Thyroid gland (tissue), 4 donors: ENCODE data around the gene RNF166. TPM values are rescaled to one million over a fixed set of nuclear protein-coding genes. Genes with fewer than 3 reads are reported as not detected.

ENCODE experiments used
- DNase-seq, 2 donors: peaks; one replicate each; pipeline ENCODE4 v3.0.0-alpha.2; 2019
- H3K27ac ChIP-seq, 3 donors: fragments of 200-600 bp; sonication (generic); 1 replicate in 2 of 3; 2 replicates in 1 of 3; pipeline ENCODE4 v1.5.1; 2016 to 2019; ENCODE audit warnings: mild to moderate bottlenecking in 1 of 3, moderate library complexity in 1 of 3
- H3K27me3 ChIP-seq: fragments of 200-600 bp; sonication (generic); one replicate; pipeline ENCODE4 v1.5.1; 2019
- H3K36me3 ChIP-seq, 2 donors: fragments of 200-600 bp; sonication (generic); one replicate each; pipeline ENCODE4 v1.5.1; 2016 to 2019
- H3K4me1 ChIP-seq, 2 donors: fragments of 200-600 bp; sonication (generic); one replicate each; pipeline ENCODE4 v1.5.1; 2017 to 2019
- H3K4me3 ChIP-seq, 3 donors: fragments of 200-600 bp; sonication (generic); replicated peaks in 1 of 3; 1 replicate in 2 of 3; 2 replicates in 1 of 3; pipeline ENCODE4 v1.5.1; 2016; ENCODE audit warnings: mild to moderate bottlenecking in 1 of 3
- H3K9me3 ChIP-seq: fragments of 200-600 bp; sonication (generic); one replicate; pipeline ENCODE4 v1.5.1; 2017
- POLR2A ChIP-seq, 2 donors: fragments of 450-650 bp; IDR thresholded peaks; one replicate each; pipeline ENCODE4 v1.6.1; 2017; ENCODE audit warnings: antibody characterized with exemption in 2 of 2, mild to moderate bottlenecking in 2 of 2, moderate library complexity in 1 of 2
- WGBS, 2 donors: methylation state at CpG; one replicate each; pipeline ENCODE4 v1.1.5; 2017; 5-methylcytosine and 5-hydroxymethylcytosine counted together
- intact Hi-C: fragments of 100-400 bp; cut with DNase I; formaldehyde crosslinking; loops from one replicate; pipeline ENCODE4 v1.15.1; 2023
- total RNA-seq, 4 donors: library from RNA; depleted of rRNA; stranded (reverse); fragments of >200 nt; gene quantifications; one replicate each; pipeline ENCODE4 v1.2.3, GENCODE V29; 2016
- TF ChIP-seq, protein P1 (sequence below), 6 experiments: fragments of 200-600 bp in 3 of 6; fragments of 450-650 bp in 3 of 6; sonication (generic) in 3 of 6; IDR thresholded peaks; one replicate each; pipeline ENCODE4 v1.5.1; 2016 to 2019; ENCODE audit warnings: antibody characterized with exemption in 6 of 6, mild to moderate bottlenecking in 2 of 6, inconsistent platforms in 1 of 6, moderate library complexity in 1 of 6

The RNF166 gene
- total RNA-seq, 4 donors from 2014 or later: 12.5 to 26.8 (median 19.1) TPM

DNA sequence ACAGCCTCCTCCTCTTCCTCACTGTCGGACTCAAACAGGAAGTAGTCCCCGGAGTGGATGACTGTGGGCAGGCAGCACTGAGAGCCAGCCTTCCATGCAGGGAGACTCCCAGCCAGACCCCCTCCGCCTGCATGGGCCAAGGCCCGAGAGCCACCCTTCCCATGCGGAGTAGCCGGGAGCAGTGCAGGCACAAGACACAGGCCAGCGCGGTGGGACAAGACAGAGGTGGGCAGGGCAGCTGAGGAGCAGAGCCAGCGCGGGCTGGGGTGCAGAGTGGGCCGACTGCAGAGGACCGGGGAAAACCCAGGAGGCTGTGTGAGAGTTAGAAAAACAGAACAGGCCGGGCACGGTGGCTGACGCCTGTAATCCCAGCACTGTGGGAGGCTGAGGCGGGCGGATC is 17.7 kb upstream of the RNF166 start:
- peaks cover 61 to 74% of the 10 kb centered on the region in 2 donors for H3K36me3 ChIP-seq
- H3K27me3 ChIP-seq: no peaks in the 10 kb centered on the region
- no peak for DNase-seq
- no peak overlapping the region for H3K4me3 ChIP-seq
- H3K27ac ChIP-seq: no peak overlapping the region
- intact Hi-C loops: no loop called here
- WGBS, 2 donors: 94 to 96% methylated on average over 14 to 16 of the region's 17 CpGs
- no peaks in the 10 kb centered on the region for H3K9me3 ChIP-seq
- TF ChIP-seq, protein P1, sequence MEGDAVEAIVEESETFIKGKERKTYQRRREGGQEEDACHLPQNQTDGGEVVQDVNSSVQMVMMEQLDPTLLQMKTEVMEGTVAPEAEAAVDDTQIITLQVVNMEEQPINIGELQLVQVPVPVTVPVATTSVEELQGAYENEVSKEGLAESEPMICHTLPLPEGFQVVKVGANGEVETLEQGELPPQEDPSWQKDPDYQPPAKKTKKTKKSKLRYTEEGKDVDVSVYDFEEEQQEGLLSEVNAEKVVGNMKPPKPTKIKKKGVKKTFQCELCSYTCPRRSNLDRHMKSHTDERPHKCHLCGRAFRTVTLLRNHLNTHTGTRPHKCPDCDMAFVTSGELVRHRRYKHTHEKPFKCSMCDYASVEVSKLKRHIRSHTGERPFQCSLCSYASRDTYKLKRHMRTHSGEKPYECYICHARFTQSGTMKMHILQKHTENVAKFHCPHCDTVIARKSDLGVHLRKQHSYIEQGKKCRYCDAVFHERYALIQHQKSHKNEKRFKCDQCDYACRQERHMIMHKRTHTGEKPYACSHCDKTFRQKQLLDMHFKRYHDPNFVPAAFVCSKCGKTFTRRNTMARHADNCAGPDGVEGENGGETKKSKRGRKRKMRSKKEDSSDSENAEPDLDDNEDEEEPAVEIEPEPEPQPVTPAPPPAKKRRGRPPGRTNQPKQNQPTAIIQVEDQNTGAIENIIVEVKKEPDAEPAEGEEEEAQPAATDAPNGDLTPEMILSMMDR (IDR thresholded peaks at IDR 0.05): no peak
- TF ChIP-seq POLR2A (IDR thresholded peaks at IDR 0.05): no peak
- H3K4me1 ChIP-seq: peaks cover 0 to 6% of the 10 kb centered on the region in 2 donors

GRCh38 chr16:88723507-88723887 is 17.3 kb upstream of the RNF166 start:
- no peak for DNase-seq
- Histone ChIP-seq H3K36me3 (peaks cover 61 to 76% of the 10 kb centered on the region in 2 donors), H3K4me3 (no peak overlapping the region), H3K27ac (no peak overlapping the region), H3K9me3 (no peaks in the 10 kb centered on the region), H3K27me3 (no peaks in the 10 kb centered on the region), H3K4me1 (peaks cover 0 to 10% of the 10 kb centered on the region in 2 donors)
- intact Hi-C loops: no loop called here
- 64 to 87% methylated on average over 4 to 5 of the region's 8 CpGs for WGBS, 2 donors
- TF ChIP-seq, protein P1 (IDR thresholded peaks at IDR 0.05): no peak
- no peak for TF ChIP-seq POLR2A (IDR thresholded peaks at IDR 0.05)

GRCh38 chr16:88722784-88723506 is 16.7 kb upstream of the RNF166 start:
- Histone ChIP-seq H3K36me3 (peaks cover 61 to 82% of the 10 kb centered on the region in 2 donors), H3K27ac (no peak overlapping the region), H3K9me3 (no peaks in the 10 kb centered on the region), H3K27me3 (no peaks in the 10 kb centered on the region), H3K4me1 (peaks cover 0 to 10% of the 10 kb centered on the region in 2 donors), H3K4me3 (no peak overlapping the region)
- DNase-seq: no peak
- 88 to 93% methylated on average over 3 to 6 of the region's 39 CpGs for WGBS, 2 donors
- intact Hi-C loops: no loop called here
- TF ChIP-seq POLR2A (IDR thresholded peaks at IDR 0.05): no peak
- TF ChIP-seq, protein P1 (IDR thresholded peaks at IDR 0.05): no peak

GRCh38 chr16:88721815-88722755 is 15.9 kb upstream of the RNF166 start:
- intact Hi-C loops: no loop called here
- peaks cover 66 to 80% of the 10 kb centered on the region in 2 donors for H3K36me3 ChIP-seq

More at GRCh38 chr16:88721815-88722755, 15.9 kb upstream of the RNF166 start:
- Histone ChIP-seq H3K27me3 (no peaks in the 10 kb centered on the region), H3K27ac (no peak overlapping the region), H3K4me3 (no peak overlapping the region), H3K4me1 (peaks cover 0 to 6% of the 10 kb centered on the region in 2 donors), H3K9me3 (no peaks in the 10 kb centered on the region)
- 93 to 97% methylated on average over 10 to 35 of the region's 61 CpGs for WGBS, 2 donors
- DNase-seq: no peak
- no peak for TF ChIP-seq POLR2A (IDR thresholded peaks at IDR 0.05)
- TF ChIP-seq, protein P1 (IDR thresholded peaks at IDR 0.05): no peak
